Pons (tissue), 1 donor: ENCODE measurements around the gene CLCN4.

Source experiments
- DNase-seq: peaks from one replicate; pipeline ENCODE4 v3.0.0-alpha.2; 2016; ENCODE audit warnings: low spot score

The CLCN4 gene

DNA sequence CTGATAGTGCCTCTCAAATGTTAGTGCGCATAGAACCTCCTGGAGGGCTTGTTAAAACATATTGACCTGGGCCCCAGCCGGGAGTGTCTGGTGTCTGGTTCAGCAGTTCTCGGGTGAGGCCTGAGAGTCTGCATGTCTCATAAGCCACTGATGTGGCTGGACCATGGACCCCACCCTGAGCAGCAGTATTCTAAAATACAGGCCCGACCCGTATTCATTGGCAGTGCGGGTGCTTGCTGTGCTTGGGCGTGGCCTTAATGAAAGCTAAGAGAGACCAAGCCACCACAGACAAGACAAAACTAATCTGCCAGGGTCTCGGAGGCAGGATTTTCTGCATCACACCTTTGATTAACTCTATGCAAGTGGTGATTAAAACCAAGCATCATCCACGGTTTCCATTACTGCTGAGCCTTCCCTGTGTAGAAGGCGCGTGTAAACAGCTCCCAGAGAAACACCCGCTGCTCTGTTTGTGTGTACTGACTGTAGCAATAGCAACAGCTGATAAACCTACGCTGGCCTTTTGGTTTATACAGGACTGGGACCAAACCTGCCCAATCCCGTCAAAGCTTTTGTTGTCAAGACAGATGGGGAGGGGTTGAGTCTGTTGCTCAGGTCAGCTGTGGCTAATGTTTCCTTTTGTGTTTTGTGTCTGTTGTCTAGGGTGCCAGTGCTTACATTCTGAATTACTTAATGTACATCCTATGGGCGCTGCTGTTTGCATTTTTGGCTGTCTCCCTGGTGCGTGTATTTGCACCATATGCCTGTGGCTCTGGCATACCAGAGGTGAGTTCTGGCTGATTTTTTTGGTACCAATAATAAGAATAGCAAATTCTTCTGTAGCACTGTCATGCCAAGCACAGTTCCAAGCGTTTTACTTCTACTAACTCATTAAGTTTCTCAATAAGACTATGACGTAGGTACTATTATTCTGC lies 40.8 kb downstream of the CLCN4 start:
- DNase-seq: no peak

DNA sequence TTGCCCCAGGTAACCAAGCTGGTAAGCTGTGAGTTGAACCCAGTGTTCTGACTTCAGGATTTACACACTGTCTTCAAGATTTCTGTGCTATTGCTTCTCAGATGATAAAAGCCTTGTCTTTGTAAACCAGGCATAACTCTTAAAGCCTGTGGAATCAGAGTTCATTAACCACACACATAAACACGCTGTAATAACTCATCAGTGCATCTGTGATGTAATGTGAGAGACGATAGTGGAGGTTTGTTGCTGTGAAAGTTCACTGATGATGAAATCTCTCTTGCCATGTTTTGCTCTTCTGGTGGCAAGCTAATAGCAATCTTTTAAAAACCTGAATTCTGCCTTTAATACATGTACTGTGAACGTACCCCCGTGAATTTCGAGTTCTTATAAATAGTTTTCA lies 41.5 kb downstream of the CLCN4 start:
- no peak for DNase-seq

DNA sequence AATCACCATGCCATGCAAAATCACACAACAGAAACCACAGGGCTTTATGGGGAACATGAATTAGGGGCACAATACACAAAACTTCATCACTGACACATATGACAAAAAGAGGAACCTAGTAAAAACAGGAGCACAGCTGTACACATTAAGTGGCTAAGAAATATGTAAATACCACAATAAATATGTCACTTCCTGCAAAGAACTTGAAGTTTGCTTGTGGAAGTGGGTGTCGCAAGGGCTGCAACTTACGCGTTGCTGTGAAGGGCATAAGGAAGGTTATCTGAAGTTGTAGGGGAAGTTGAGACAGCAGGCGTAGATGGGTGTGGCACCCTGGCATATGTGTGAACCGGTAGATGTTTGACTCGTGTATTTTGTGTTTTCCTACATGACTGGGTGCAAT lies 42.4 kb downstream of the CLCN4 start:
- no peak for DNase-seq

DNA sequence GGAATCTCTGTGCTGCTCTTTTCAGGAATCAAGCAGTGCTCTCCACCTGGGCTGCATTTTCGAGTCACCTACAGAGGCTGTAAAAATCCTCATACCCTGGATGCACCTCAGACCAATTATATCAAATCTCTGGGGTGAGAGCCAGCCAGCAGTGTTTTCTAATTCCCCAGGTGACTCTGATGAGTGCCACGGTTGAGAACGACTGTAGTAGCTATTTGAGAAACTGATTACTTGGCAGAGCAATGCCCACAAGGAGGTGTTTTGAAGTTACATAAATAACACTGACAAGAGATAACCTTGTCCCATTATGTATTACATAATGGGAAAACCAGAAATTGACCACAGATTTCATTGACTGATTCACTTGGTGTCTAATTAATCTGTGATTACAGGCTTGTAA lies 46.8 kb downstream of the CLCN4 start:
- DNase-seq: no peak

DNA sequence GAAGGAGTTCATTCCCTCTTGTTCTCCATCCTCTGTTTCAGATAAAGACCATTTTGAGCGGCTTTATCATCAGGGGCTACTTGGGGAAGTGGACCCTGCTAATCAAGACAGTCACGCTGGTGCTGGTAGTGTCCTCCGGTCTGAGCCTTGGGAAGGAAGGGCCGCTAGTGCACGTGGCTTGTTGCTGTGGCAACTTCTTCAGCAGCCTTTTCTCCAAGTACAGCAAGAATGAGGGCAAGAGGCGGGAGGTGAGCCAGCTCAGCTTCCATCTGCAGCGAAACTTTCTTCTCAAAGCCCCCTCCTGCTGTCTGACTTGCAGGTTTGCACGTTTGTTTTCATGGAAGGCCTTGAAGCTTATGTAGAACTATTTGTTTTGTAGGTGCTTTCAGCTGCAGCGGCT lies 49.5 kb downstream of the CLCN4 start:
- no peak for DNase-seq

DNA sequence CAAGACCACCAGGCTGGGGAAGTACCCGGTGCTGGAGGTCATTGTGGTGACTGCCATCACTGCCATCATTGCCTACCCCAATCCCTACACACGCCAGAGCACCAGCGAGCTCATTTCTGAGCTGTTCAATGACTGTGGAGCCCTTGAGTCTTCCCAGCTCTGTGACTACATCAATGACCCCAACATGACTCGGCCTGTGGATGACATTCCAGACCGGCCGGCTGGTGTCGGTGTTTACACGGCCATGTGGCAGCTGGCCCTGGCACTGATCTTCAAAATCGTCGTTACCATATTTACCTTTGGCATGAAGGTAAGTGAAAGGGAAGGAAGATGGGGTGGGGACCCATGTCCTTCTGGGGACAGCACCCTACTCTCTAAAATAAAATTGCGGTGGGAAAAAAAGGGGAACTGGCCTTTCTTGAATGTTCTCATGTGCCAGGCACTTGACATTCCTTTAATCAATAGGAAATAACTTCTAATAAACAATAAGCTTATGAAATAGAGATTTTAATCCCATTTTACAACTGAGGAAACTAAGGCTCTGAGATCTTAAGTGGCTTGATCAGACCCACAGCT lies 51.6 kb downstream of the CLCN4 start:
- no peak for DNase-seq

DNA sequence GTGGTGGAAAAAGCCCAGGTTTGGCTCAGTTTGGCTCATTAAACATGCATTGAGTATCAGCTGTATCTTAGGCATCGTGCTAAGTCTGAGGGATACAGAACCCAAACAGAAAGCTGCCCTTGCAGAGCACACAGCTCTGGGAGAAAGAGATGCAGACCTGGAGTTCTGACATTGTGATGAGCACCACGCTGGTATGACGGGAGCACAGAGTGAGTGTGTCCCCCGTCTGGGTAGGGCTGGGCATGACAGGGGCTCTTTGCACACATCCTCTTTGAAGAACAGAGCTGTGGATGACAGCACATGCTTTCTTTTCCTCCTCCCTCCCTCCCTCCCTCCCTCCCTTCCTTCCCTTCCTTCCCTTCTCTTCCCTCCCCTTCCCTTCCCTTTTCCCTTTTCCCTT lies 52.2 kb downstream of the CLCN4 start:
- DNase-seq: no peak

DNA sequence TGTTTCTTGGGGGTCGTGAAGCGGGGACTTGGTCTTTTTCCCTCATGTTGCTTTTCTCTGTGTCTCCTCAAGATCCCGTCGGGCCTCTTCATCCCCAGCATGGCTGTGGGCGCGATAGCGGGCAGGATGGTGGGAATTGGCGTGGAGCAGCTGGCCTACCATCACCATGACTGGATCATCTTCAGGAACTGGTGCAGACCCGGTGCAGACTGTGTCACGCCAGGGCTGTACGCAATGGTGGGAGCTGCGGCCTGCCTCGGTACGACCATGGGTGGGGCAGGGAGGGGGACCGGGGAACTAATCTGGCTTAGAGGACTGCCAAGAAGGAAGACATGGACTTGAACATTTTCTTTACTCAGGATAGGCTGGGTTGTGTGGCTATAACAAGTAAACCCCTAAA lies 55.6 kb downstream of the CLCN4 start:
- DNase-seq: no peak

DNA sequence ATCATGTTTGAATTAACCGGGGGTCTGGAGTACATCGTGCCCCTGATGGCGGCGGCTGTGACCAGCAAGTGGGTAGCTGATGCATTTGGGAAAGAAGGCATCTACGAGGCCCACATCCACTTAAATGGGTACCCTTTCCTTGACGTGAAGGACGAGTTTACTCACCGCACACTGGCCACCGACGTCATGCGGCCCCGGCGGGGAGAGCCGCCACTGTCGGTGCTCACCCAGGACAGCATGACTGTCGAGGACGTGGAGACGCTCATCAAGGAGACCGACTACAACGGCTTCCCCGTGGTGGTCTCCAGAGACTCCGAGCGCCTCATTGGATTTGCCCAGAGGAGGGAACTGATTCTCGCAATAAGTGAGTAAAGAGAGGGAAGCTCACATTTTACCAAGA lies 56.9 kb downstream of the CLCN4 start:
- no peak for DNase-seq

DNA sequence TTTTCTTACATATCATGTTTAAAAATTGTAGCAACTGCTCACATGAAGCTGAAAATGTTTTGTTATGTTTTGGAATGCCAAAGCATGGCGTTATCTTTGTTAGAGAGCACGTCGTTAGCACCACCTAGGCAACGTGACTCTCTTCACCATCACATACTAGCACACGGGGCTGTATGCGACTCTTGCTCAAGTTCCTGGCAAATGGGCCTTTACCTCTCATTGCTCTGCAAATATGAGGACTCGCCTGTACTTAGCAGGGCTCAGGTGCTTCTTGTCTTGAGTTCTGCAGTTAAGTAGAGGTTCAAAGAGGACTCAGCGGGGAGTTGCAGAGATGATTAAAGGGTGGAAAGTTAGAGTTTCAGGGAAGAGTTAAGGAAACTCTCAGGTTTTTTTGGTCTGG lies 59.4 kb downstream of the CLCN4 start:
- DNase-seq: no peak

DNA sequence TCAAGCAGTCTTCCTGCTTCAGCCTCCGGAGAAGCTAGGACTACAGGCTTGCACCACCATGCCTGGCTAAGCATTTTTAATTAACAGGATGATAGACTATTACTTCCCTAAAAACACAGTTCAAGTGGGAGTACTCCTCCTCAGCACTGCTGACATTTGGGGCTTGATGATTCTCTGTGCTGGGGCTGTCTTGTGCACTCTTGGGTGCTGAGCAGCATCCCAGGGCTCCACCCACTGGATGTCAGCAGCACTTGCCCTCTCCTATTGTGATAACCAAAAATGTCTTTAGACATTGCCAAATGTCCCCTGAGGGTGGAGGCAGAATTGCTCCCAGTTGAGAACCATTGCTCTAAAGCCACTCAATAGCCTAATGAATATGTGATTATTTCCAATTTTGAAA lies 60.4 kb downstream of the CLCN4 start:
- no peak for DNase-seq

DNA sequence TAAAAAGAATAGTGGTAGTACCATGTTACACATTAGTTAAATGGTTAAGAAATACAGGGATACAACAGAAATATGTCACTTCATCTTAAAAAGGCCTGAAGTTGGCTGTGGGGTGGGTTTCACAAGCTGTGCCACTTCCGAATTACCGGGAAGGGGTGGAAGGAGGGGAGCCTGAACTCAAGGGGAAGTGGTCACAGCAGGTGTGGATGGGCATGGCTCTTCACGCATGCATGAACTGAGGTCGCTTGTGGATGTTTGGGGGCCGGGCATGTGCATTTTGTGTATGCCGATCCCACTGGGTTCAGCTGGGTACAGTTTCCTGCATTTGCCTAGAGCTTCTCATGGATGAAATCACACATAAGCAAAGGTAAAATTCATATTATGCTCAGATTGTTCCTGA lies 64.9 kb downstream of the CLCN4 start:
- no peak for DNase-seq

DNA sequence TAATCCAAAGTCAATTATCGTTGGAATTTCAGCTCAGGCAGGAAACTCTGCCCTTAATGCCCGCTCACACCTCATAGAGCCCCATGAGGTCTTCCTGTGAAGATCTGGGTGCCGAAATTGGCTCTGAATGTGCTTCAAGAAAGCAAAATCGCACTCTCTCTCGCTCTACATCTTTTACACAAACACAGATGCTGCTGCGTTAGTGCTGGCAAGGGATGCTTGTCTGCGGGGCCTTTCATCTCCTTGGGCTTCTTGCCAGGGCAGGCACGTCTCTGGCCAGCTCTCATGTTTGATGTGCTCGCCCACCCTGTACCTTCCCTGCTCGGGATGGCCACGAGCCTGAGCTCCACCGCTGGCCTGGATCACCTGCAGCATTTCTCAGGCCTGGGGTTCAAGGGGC lies 66.5 kb downstream of the CLCN4 start:
- DNase-seq: no peak

DNA sequence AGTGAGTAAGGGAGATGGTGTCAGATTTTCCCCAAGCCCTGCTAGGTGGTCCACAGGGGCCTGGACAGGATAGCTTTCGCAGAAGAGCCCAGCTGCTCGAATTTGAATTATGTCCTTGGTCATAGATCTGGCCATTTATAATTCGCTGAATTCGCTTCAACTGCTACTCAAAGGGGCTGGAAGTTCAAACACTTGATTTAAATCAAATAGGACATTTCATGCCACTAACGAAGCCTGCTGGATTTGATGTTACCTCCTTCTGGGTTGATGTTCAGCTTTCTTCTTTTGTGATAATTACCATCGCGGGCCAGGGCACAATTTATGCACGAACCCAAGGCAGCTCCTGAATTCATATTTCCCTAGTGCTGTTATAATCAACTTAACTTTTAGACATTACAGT lies 67.0 kb downstream of the CLCN4 start:
- no peak for DNase-seq

DNA sequence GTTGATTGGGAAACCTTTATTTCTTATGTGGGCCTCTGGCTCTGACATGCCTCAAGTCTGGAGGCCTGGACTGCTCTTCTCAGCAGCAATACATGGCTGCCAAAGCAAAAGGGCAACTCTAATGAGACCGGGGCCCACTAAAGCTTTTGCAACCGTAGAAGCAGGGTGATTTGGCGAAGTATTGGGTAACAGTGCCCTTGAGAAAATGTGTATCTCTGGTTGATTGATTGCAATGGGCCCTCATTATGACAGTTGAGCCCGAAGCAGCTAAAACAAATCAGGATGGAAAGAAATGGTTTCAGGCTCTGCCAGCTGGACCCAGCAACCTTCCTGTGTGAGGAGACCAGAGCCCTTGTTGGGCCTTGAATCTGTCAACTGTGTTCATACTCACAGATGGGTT lies 73.4 kb downstream of the CLCN4 start:
- no peak for DNase-seq

DNA sequence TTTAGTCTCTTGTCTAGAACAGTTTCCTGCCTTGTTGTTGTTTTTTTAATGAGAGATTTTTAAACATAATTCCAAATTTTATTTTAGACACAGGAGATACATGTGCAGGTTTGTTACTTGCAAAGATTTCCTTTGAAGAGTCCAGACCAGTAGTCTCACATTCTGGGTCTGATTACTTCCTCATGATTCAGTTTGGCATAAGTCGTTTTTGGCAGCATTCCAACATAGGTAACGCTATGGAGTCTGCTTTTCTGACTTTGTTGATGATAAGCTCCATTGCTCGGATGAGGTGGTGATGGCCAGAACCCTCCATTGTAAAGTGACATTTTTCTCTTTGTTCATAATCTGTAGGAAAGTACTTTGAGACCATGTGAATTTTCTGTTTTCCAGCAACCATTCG lies 74.7 kb downstream of the CLCN4 start:
- DNase-seq: no peak

DNA sequence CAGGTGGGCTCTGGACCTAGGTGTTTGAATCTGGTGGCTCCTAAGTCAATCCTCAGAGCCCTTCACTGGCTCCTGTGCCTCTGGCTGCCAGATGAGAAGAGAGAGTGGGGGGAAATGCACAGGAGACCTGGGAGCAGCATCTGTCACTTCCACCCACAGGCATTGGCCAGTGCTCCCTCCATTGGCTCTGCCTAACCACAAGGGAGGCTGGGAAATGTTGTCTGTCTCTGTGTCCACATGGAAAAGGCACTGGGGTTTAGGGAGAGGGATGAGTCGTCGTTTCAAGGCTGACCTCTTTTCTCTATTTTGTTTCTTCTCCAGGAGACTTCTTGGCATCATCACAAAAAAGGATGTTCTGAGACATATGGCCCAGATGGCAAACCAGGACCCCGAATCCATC lies 76.4 kb downstream of the CLCN4 start:
- DNase-seq: no peak

DNA sequence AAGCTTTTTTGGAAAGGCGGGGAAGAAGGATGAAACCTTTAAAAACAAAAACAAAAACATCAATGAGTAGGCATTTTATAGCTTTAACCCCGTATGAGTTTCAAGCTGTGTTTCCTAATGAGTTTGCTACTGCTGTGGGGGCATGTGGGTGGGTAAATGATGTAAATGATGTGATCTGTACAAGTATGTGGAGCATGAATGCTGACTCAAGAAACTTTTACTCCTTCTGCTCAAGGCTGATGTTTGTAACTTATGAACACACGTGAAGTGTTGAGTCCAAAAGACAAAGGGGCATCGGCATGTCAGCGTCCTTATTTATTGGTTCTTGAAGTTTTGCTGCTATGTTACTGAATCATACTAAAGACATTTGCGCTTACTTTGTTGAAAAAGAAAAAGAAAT lies 76.9 kb downstream of the CLCN4 start:
- no peak for DNase-seq

DNA sequence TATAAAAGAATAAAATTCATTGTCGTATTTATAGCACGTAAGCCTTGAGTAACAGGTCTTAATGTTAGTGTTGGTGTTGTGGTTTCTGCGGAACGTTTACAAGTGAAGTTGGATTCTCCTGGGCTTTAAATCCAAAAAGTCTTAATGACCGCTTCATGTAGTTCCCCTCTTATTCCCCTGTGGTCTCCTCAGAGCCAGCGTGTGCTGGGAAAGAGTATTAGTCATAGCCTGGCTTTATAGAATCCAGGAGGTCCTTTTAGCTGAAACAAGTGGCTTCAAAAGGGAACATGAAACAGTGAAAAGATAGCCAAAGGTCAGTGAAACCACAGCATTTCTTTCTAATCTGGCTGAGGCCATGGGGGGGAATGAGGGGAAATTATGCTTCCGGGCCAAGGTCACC lies 79.1 kb downstream of the CLCN4 start:
- no peak for DNase-seq

DNA sequence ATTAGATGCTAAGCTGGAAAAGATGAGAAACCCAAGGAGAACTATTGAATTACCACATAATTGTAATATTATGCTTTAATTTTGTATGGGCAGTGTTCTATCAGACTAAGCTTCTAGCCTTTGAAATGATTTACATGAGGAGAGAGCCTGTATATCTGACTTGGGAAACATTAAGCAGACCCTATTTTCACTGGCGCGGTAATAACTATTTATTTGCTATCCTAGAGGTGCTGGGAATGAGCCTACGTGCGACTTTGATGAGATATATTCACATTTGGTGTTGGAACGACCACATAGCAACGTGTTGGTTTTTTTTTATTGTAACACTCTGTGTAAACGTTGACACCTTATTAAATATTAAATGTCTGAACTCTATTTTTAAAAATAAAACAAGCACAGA lies 80.5 kb downstream of the CLCN4 start:
- no peak for DNase-seq

DNA sequence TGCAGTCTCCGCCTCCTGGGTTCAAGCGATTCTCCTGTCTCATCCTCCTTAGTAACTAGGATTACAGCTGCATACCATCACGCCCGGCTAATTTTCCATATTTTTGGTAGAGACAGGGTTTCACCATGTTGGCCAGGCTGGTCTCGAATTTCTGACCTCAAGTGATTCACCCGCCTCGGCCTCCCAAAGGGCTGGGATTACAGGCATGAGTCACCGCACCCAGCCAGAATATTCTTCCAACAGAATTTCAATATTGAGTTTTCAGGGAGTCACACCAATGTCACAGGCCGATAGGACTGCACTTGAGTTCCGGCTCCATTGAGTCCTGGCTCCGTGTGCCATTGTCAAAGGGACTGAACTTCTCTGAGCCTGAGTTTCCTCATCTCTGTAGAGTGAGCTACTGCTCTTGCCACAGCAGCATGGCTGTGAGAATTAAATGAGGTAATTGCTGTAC lies 82.9 kb downstream of the CLCN4 start:
- DNase-seq: no peak

DNA sequence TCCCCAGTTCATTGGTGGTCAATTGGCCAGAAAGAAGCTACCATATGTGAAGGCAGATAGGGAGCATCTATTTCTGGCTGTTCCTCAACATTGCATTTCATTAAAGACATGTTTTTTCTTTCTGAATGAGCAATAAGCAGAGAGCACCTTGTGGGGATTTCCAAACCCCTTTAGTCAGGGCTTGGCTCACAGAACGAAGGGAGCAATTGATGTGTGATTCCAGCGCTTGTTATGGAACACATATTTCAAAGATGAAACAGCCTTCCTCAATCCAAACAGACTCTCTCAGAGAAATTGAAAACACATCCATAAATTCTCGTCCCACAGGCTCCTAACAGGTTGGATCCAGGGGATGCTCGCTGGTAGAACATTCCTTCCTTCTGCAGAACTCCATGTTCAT lies 84.1 kb downstream of the CLCN4 start:
- DNase-seq: no peak

DNA sequence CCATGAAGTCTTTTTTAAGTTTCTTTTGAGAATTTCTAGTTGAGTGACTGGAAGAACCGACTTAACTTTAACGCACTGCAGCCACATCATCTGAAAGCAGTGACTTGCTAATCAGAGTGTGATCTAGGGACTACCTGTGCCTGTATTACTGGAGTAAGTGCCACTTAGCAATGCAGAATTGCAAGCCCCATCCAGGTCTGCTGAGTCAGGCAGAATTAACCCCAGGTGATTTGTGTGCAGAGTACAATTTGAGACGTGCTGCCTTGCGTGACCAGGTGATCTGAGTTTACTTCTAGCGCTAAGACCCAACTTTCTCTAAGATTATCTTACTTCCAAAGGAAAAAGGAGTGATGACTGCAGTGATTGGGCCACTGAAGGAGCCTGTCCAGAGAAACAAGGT lies 85.3 kb downstream of the CLCN4 start:
- DNase-seq: no peak

DNA sequence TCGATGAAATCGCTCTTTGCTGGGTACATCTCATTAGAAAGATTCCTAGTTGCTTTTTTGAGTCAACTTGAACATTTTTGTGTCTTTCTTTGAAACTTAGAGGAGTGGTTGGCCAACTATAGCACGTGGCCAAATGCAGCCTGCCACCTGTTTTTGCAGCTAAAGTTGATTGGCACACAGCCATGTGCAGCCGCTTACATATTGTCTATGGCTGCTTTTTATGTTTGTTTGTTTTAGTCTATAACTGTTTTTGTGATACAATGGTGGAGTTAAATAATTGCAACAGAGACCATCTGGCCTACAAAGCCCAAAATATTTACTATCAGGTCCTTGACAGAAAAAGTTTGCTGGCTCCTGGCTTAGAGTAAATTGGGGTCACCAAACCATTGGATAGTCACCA lies 86.3 kb downstream of the CLCN4 start:
- no peak for DNase-seq
